HL-60 (cell line): ENCODE data around the gene APOA5.

Source experiments
- DNase-seq, 2 experiments: peaks; one replicate each; pipeline ENCODE4 v3.0.0-alpha.2; 2010 to 2020; ENCODE audit warnings: low read depth in 1 of 2, low spot score in 1 of 2
- H3K27ac ChIP-seq: fragments of 250-450 bp; sonication (Bioruptor Pico); replicated peaks from 2 replicates; pipeline ENCODE4 v1.5.1; 2020; ENCODE audit warnings: mild to moderate bottlenecking, moderate library complexity
- H3K27me3 ChIP-seq: fragments of 250-450 bp; sonication (Bioruptor Pico); 2 replicates; pipeline ENCODE4 v1.5.1; 2021; ENCODE audit warnings: mild to moderate bottlenecking, moderate library complexity; ENCODE audit not compliant: insufficient read depth, poor library complexity, severe bottlenecking
- H3K4me3 ChIP-seq: replicated peaks from 2 replicates; pipeline ENCODE4 v1.5.1; 2011; ENCODE audit warnings: mild to moderate bottlenecking, control low read depth, low read length; ENCODE audit not compliant: insufficient read depth
- GABPA ChIP-seq: IDR thresholded peaks from 2 replicates; pipeline ENCODE4 v1.6.1; 2012; ENCODE audit warnings: low read depth
- POLR2AphosphoS5 ChIP-seq: IDR thresholded peaks from 2 replicates; pipeline ENCODE4 v1.6.1; 2012; ENCODE audit warnings: low read depth
- SPI1 ChIP-seq: IDR thresholded peaks from 2 replicates; pipeline ENCODE4 v1.6.1; 2012; ENCODE audit warnings: low read depth, mild to moderate bottlenecking, borderline replicate concordance
- TF ChIP-seq, protein P1 (sequence below): IDR thresholded peaks from 2 replicates; pipeline ENCODE4 v1.6.1; 2012; ENCODE audit warnings: low read depth; ENCODE audit not compliant: insufficient replicate concordance
- TF ChIP-seq, protein P2 (sequence below): IDR thresholded peaks from one replicate; pipeline ENCODE4 v1.5.1; 2011; ENCODE audit warnings: low read length, control low read depth, inconsistent platforms; ENCODE audit not compliant: insufficient read depth

The APOA5 gene

DNA sequence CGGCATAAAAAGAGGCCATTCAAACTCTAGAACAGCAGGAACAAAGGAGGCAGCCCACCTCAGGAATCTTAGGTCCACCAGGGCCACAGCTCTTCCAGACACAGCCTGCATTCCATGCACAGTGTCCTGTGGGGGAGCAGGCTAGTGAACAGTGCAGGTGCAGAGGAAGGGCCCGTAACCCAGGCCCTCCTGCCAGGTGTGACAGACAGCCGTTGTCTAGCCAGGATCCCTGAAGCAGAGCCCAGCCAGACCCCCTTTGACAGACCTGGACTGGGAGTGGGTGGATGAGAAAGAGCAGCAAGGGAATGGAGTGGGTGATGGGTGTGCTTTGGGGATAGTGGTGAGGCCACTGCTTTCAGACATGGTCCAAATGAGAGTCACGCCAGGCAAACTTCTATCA is 2.7 kb downstream of the APOA5 start:
- TF ChIP-seq, protein P1, sequence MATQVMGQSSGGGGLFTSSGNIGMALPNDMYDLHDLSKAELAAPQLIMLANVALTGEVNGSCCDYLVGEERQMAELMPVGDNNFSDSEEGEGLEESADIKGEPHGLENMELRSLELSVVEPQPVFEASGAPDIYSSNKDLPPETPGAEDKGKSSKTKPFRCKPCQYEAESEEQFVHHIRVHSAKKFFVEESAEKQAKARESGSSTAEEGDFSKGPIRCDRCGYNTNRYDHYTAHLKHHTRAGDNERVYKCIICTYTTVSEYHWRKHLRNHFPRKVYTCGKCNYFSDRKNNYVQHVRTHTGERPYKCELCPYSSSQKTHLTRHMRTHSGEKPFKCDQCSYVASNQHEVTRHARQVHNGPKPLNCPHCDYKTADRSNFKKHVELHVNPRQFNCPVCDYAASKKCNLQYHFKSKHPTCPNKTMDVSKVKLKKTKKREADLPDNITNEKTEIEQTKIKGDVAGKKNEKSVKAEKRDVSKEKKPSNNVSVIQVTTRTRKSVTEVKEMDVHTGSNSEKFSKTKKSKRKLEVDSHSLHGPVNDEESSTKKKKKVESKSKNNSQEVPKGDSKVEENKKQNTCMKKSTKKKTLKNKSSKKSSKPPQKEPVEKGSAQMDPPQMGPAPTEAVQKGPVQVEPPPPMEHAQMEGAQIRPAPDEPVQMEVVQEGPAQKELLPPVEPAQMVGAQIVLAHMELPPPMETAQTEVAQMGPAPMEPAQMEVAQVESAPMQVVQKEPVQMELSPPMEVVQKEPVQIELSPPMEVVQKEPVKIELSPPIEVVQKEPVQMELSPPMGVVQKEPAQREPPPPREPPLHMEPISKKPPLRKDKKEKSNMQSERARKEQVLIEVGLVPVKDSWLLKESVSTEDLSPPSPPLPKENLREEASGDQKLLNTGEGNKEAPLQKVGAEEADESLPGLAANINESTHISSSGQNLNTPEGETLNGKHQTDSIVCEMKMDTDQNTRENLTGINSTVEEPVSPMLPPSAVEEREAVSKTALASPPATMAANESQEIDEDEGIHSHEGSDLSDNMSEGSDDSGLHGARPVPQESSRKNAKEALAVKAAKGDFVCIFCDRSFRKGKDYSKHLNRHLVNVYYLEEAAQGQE, result no peak
- no peak for TF ChIP-seq SPI1
- H3K27ac ChIP-seq, result no peak overlapping the region

DNA sequence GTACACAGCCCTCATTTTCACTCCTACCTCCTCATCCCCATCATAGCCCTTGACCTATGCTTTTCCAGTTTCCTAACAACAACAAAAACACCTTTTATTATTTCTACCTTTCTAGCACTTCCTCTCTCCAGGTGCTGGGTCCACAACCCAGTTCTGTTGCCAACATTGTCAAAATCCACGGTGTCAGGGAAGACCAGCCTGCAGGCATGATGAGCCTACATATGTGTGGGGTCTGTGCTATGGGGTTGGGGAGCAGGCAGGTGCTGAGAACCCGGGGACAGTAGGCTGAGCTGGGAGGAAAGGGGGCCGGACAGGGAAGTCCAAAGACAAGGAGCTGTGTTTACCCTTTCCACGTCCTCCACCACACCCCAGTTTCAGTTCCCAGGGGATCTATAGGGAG is 3.1 kb downstream of the APOA5 start:
- no peak for DNase-seq
- H3K27me3 ChIP-seq, result no peaks in the 10 kb centered on the region
- H3K27ac ChIP-seq, result no peak overlapping the region; the same call in 1 of the 2 replicates
- TF ChIP-seq GABPA (no peak), POLR2AphosphoS5 (no peak), SPI1 (peak; percentile 34; the same call in 1 of the 2 replicates)
- peak overlapping the region; percentile 92 for H3K4me3 ChIP-seq

More for the DNA sequence above, 2.7 kb downstream of the APOA5 start:
- Histone ChIP-seq H3K4me3 (no peak overlapping the region), H3K27me3 (no peaks in the 10 kb centered on the region)
- no peak for DNase-seq

DNA sequence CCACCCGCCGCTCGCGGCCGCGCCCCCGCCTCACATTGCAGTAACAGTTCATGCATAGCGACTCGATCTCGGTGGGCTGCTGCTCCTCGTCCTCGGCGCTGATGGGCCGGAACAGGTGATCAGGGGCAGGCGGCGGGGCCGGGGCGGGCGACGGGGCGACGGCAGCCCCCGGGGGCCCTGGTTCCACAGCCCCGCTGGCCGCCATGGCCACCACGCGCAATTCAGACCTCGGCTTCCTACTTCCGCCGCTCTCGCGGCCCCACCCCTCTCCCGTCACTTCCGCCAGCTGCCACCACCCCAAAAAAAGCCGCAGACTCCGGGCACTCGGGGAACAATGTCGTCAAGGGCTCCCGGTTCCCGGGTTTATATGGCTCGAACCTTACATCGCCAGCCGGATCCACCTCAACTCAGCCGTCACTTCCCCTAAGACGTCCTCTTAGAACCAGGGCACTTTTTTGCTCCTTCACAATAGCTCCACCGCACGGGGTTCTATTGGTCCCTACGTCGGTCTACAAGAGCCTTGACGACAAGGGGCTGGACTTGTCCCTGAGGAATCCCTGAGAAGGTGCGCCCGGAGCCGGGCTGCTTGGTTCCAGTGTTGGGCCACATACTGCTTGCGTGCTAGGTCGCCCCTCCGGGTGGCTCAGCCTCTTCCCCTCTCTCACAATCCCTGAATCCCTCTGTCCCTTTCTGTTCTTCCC is 3.7 kb downstream of the APOA5 start, which contains the start of gene ZPR1:
ZPR1 (minus strand) TSS at position 238 of the 701 bp plus-strand sequence; CDS start at position 205, 33 bp downstream.
- no peak for TF ChIP-seq SPI1
- peak; percentile 82 for TF ChIP-seq GABPA
- TF ChIP-seq, protein P1, result no peak
- TF ChIP-seq POLR2AphosphoS5, result peak; percentile 74; the same call in 1 of the 2 replicates
- TF ChIP-seq, protein P2, sequence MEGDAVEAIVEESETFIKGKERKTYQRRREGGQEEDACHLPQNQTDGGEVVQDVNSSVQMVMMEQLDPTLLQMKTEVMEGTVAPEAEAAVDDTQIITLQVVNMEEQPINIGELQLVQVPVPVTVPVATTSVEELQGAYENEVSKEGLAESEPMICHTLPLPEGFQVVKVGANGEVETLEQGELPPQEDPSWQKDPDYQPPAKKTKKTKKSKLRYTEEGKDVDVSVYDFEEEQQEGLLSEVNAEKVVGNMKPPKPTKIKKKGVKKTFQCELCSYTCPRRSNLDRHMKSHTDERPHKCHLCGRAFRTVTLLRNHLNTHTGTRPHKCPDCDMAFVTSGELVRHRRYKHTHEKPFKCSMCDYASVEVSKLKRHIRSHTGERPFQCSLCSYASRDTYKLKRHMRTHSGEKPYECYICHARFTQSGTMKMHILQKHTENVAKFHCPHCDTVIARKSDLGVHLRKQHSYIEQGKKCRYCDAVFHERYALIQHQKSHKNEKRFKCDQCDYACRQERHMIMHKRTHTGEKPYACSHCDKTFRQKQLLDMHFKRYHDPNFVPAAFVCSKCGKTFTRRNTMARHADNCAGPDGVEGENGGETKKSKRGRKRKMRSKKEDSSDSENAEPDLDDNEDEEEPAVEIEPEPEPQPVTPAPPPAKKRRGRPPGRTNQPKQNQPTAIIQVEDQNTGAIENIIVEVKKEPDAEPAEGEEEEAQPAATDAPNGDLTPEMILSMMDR, result no peak
- H3K27ac ChIP-seq, result peak within 1 kb of the TSS; percentile 70
- peak within 1 kb of the TSS; percentile 92 for H3K4me3 ChIP-seq
- H3K27me3 ChIP-seq, result no peaks in the 10 kb centered on the region
- DNase-seq, result peak; percentile 59 to 81

DNA sequence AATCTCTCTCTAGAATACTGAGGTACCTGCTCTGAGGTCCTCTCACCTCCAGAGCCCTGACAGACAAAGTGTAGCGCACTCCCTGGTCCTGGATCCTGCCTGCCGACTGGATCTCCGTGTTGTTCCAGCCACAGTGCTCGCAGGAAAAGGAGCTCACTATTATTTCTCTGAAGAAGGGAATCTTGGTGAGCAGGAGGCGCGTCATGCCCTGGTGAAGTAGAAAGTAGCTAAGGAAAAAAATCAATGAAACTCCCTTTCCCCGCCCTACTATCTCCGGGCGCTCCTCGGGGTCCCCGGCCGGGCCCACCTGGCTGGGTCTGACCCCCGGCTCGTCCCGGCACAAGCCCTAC is 4.3 kb downstream of the APOA5 start:
- Histone ChIP-seq H3K27ac (peak overlapping the region; percentile 70), H3K4me3 (peak overlapping the region; percentile 92), H3K27me3 (no peaks in the 10 kb centered on the region)
- DNase-seq, result no peak
- TF ChIP-seq POLR2AphosphoS5, result no peak
- TF ChIP-seq, protein P1, result no peak
- no peak for TF ChIP-seq GABPA
- TF ChIP-seq, protein P2, result no peak
- TF ChIP-seq SPI1, result no peak
